Astrocyte (in vitro differentiated cells and primary cell): ENCODE results near the gene USH1C. TPM values are rescaled to one million over a fixed set of nuclear protein-coding genes. Genes with fewer than 3 reads are reported as not detected.

ENCODE experiments used
- DNase-seq: peaks from one replicate; pipeline ENCODE4 v3.0.0-alpha.2; 2010; ENCODE audit warnings: low read depth
- FAIRE-seq: peaks from 2 replicates; lab custom pipeline; 2011; peaks lifted over from hg19 to GRCh38; lab: Jason Lieb, UNC
- H2AFZ ChIP-seq: 2 replicates; pipeline ENCODE4 v1.6.0; 2012; ENCODE audit warnings: low read depth, low read length, inconsistent platforms
- H3K27ac ChIP-seq: 2 replicates; pipeline ENCODE4 v1.5.1; 2011; ENCODE audit warnings: low read depth, low read length, inconsistent platforms
- H3K27me3 ChIP-seq: 2 replicates; pipeline ENCODE4 v1.6.0; 2011; ENCODE audit warnings: low read length, inconsistent platforms; ENCODE audit not compliant: insufficient read depth
- H3K36me3 ChIP-seq: 2 replicates; pipeline ENCODE4 v1.5.1; 2011; ENCODE audit warnings: low read length, inconsistent platforms; ENCODE audit not compliant: insufficient read depth
- H3K4me1 ChIP-seq: 2 replicates; pipeline ENCODE4 v1.5.1; 2011; ENCODE audit warnings: low read length, inconsistent platforms; ENCODE audit not compliant: insufficient read depth
- H3K4me2 ChIP-seq: 2 replicates; pipeline ENCODE4 v1.6.0; 2012; ENCODE audit warnings: low read length, inconsistent platforms
- H3K4me3 ChIP-seq: 2 replicates; pipeline ENCODE4 v1.5.1; 2011; ENCODE audit warnings: low read depth, mild to moderate bottlenecking, low read length, inconsistent platforms; ENCODE audit not compliant: insufficient read depth
- H3K79me2 ChIP-seq: 2 replicates; pipeline ENCODE4 v1.6.0; 2012; ENCODE audit warnings: mild to moderate bottlenecking, low read length, inconsistent platforms; ENCODE audit not compliant: insufficient read depth
- H3K9ac ChIP-seq: 2 replicates; pipeline ENCODE4 v1.6.0; 2012; ENCODE audit warnings: mild to moderate bottlenecking, low read length, inconsistent platforms
- H3K9me3 ChIP-seq: 2 replicates; pipeline ENCODE4 v1.5.1; 2012; ENCODE audit warnings: low read depth, mild to moderate bottlenecking, low read length, inconsistent platforms; ENCODE audit not compliant: insufficient read depth
- H4K20me1 ChIP-seq: 2 replicates; pipeline ENCODE4 v1.6.0; 2012; ENCODE audit warnings: low read length, inconsistent platforms; ENCODE audit not compliant: insufficient read depth
- H3K27ac Mint-ChIP-seq: one replicate; pipeline ENCODE4 v1.8.0; 2021; ENCODE audit warnings: mild to moderate bottlenecking, mixed read lengths; ENCODE audit not compliant: unreplicated experiment
- H3K27me3 Mint-ChIP-seq: one replicate; pipeline ENCODE4 v1.8.0; 2021; ENCODE audit warnings: low read depth, mixed read lengths; ENCODE audit not compliant: unreplicated experiment
- H3K36me3 Mint-ChIP-seq: one replicate; pipeline ENCODE4 v1.8.0; 2021; ENCODE audit warnings: low read depth, mixed read lengths; ENCODE audit not compliant: unreplicated experiment
- H3K4me1 Mint-ChIP-seq: one replicate; pipeline ENCODE4 v1.8.0; 2021; ENCODE audit warnings: low read depth, mixed read lengths; ENCODE audit not compliant: unreplicated experiment
- H3K4me3 Mint-ChIP-seq: one replicate; pipeline ENCODE4 v1.8.0; 2021; ENCODE audit warnings: mild to moderate bottlenecking, moderate library complexity, mixed read lengths; ENCODE audit not compliant: unreplicated experiment
- H3K9me3 Mint-ChIP-seq: one replicate; pipeline ENCODE4 v1.8.0; 2021; ENCODE audit warnings: mild to moderate bottlenecking, mixed read lengths; ENCODE audit not compliant: unreplicated experiment
- CTCF ChIP-seq: IDR thresholded peaks from 2 replicates; pipeline ENCODE4 v1.5.1; 2011; ENCODE audit warnings: low read depth, mild to moderate bottlenecking, inconsistent platforms, low read length, moderate library complexity; ENCODE audit not compliant: insufficient read depth
- EZH2 ChIP-seq: IDR thresholded peaks from 2 replicates; pipeline ENCODE4 v1.6.1; 2012; ENCODE audit warnings: mild to moderate bottlenecking, low read length, inconsistent platforms; ENCODE audit not compliant: insufficient read depth
- total RNA-seq: library from RNA; stranded (reverse); gene quantifications from 2 replicates; pipeline ENCODE4 v1.2.1, GENCODE V29; 2021

USH1C gene
- total RNA-seq, 1 donor from 2014 or later = not detected

GRCh38 chr11:17580271-17580670, 36.1 kb upstream of the USH1C start:
- H3K36me3 ChIP-seq = no peaks in the 10 kb centered on the region
- H4K20me1 ChIP-seq = no peaks in the 10 kb centered on the region
- H3K4me2 ChIP-seq = no peak overlapping the region
- FAIRE-seq = no peak
- no peaks in the 10 kb centered on the region for H3K4me1 ChIP-seq
- H2AFZ ChIP-seq = no peak overlapping the region
- Mint-ChIP-seq H3K36me3 (no peaks in the 10 kb centered on the region), H3K27me3 (peaks cover 42% of the 10 kb centered on the region), H3K4me3 (no peak overlapping the region), H3K9me3 (no peaks in the 10 kb centered on the region), H3K4me1 (no peaks in the 10 kb centered on the region), H3K27ac (no peak overlapping the region)
- H3K4me3 ChIP-seq = no peak overlapping the region
- H3K9ac ChIP-seq = no peak overlapping the region
- no peak for DNase-seq
- H3K27me3 ChIP-seq = peaks cover 2% of the 10 kb centered on the region
- H3K9me3 ChIP-seq = no peaks in the 10 kb centered on the region
- H3K27ac ChIP-seq = no peak overlapping the region
- H3K79me2 ChIP-seq = no peaks in the 10 kb centered on the region
- TF ChIP-seq EZH2 (no peak), CTCF (no peak)

- no peak for FAIRE-seq
- Mint-ChIP-seq H3K27ac (no peak overlapping the region), H3K36me3 (no peaks in the 10 kb centered on the region), H3K4me1 (no peaks in the 10 kb centered on the region), H3K4me3 (no peak overlapping the region), H3K27me3 (peaks cover 47% of the 10 kb centered on the region), H3K9me3 (no peaks in the 10 kb centered on the region)
- peaks cover 2% of the 10 kb centered on the region for H3K27me3 ChIP-seq
- no peaks in the 10 kb centered on the region for H3K79me2 ChIP-seq
- no peaks in the 10 kb centered on the region for H3K9me3 ChIP-seq
- no peak overlapping the region for H3K9ac ChIP-seq
- H3K4me1 ChIP-seq = no peaks in the 10 kb centered on the region
- TF ChIP-seq CTCF (no peak), EZH2 (no peak)
- H3K4me2 ChIP-seq = no peak overlapping the region
- H3K27ac ChIP-seq = no peak overlapping the region
- H2AFZ ChIP-seq = no peak overlapping the region
- DNase-seq = no peak
- H3K4me3 ChIP-seq = no peak overlapping the region
- H3K36me3 ChIP-seq = no peaks in the 10 kb centered on the region
- H4K20me1 ChIP-seq = no peaks in the 10 kb centered on the region
Measured at GRCh38 chr11:17579451-17579850, 35.2 kb upstream of the USH1C start.

GRCh38 chr11:17578958-17579357, 34.7 kb upstream of the USH1C start:
- no peaks in the 10 kb centered on the region for H4K20me1 ChIP-seq
- H3K4me1 ChIP-seq = no peaks in the 10 kb centered on the region
- peaks cover 2% of the 10 kb centered on the region for H3K27me3 ChIP-seq
- H3K4me1 Mint-ChIP-seq = no peaks in the 10 kb centered on the region
- FAIRE-seq (no peak), DNase-seq (no peak)
- no peaks in the 10 kb centered on the region for H3K9me3 ChIP-seq
- no peak overlapping the region for H3K27ac ChIP-seq
- no peaks in the 10 kb centered on the region for H3K36me3 ChIP-seq
- H3K4me3 Mint-ChIP-seq = no peak overlapping the region
- no peak overlapping the region for H3K9ac ChIP-seq
- H3K36me3 Mint-ChIP-seq = no peaks in the 10 kb centered on the region
- H3K79me2 ChIP-seq = no peaks in the 10 kb centered on the region
- H3K27me3 Mint-ChIP-seq = peaks cover 50% of the 10 kb centered on the region
- TF ChIP-seq EZH2 = no peak
- TF ChIP-seq CTCF = no peak
- no peak overlapping the region for H3K4me3 ChIP-seq
- H3K9me3 Mint-ChIP-seq = no peaks in the 10 kb centered on the region
- no peak overlapping the region for H3K27ac Mint-ChIP-seq
- no peak overlapping the region for H2AFZ ChIP-seq
- no peak overlapping the region for H3K4me2 ChIP-seq
